Fibroblast of the aortic adventitia (primary cell): Measurements from ENCODE around the gene DYRK2. TPM values are rescaled to one million over a fixed set of nuclear protein-coding genes. Genes with fewer than 3 reads are reported as not detected.

ENCODE experiments used
- DNase-seq: peaks from one replicate; pipeline ENCODE4 v3.0.0-alpha.2; 2010; ENCODE audit warnings: low read depth
- H3K4me3 ChIP-seq: 2 replicates; pipeline ENCODE4 v1.5.1; 2011; ENCODE audit warnings: low read depth, mild to moderate bottlenecking, control low read depth, low read length, moderate library complexity
- total RNA-seq: library from RNA; depleted of rRNA; stranded (reverse); fragments of >200 nt; gene quantifications from 2 replicates; pipeline ENCODE4 v1.2.3, GENCODE V29; 2012; ENCODE audit warnings: low replicate concordance
- TF ChIP-seq, protein P1 (sequence below): IDR thresholded peaks from 2 replicates; pipeline ENCODE4 v1.5.1; 2011; ENCODE audit warnings: mild to moderate bottlenecking, low read length, control low read depth, inconsistent platforms; ENCODE audit not compliant: insufficient read depth

Gene DYRK2
- total RNA-seq, 1 donor, result 32.1 TPM

DNA sequence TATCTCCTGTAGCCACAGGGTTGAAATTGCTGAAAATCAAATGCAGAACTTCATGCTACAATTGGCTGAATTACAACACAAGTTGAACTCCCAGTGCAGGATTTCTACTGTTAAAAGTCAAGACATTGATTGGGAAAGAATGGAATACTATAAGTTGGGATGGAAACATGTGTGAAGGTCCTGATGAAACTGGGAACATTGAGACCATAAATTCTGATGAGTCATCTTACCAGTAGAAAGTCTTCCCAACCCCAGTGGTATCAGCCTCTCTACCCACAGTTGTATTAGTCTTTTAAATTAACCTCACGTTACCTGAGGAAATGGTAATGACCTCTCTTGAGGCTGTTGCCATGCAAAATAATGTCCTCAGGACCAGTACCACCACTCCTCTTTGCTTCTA lies 27.4 kb upstream of the DYRK2 start:
- H3K4me3 ChIP-seq, result no peak overlapping the region
- DNase-seq, result no peak
- TF ChIP-seq, protein P1, sequence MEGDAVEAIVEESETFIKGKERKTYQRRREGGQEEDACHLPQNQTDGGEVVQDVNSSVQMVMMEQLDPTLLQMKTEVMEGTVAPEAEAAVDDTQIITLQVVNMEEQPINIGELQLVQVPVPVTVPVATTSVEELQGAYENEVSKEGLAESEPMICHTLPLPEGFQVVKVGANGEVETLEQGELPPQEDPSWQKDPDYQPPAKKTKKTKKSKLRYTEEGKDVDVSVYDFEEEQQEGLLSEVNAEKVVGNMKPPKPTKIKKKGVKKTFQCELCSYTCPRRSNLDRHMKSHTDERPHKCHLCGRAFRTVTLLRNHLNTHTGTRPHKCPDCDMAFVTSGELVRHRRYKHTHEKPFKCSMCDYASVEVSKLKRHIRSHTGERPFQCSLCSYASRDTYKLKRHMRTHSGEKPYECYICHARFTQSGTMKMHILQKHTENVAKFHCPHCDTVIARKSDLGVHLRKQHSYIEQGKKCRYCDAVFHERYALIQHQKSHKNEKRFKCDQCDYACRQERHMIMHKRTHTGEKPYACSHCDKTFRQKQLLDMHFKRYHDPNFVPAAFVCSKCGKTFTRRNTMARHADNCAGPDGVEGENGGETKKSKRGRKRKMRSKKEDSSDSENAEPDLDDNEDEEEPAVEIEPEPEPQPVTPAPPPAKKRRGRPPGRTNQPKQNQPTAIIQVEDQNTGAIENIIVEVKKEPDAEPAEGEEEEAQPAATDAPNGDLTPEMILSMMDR, result no peak

DNA sequence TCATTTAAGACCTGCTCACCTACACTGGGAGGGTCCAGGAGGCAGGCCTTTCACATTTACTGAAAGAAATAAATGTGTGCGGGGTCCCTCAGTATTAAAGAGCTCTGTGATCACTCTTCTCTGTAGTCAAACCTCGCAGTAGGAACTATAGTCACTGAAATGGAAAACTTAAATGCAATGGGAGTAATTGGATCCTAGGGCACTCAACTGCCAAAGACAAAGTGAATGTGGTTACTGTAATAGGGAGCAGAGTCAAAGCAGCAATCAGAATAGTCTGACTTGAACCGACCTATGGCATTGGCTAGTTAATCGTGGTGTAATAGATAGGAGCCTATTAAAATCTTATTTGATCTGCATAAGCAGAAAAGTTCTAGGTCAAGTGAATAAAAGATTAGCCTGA lies 26.6 kb upstream of the DYRK2 start:
- H3K4me3 ChIP-seq, result no peak overlapping the region
- DNase-seq, result no peak
- TF ChIP-seq, protein P1, result no peak

DNA sequence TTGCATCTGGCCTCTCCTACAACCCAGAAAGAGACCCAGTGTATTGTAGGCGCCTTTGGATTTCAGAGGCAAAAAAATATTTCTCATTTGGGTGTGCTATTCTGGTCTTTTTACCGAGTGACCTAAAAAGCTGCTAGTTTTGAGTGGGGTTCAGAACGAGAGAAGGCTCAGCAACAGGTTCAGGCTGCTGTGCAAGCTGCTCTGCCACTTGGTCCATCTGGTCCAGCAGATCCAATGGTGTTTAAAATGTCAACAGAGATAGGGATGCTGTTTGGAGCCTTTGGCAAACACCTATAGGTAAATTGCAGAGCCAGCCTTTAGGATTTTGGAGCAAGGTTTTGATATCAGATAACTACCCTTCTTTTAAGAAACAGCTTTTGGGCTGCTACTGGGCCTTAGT lies 25.3 kb upstream of the DYRK2 start:
- no peak for DNase-seq
- TF ChIP-seq, protein P1, result no peak
- no peak overlapping the region for H3K4me3 ChIP-seq

DNA sequence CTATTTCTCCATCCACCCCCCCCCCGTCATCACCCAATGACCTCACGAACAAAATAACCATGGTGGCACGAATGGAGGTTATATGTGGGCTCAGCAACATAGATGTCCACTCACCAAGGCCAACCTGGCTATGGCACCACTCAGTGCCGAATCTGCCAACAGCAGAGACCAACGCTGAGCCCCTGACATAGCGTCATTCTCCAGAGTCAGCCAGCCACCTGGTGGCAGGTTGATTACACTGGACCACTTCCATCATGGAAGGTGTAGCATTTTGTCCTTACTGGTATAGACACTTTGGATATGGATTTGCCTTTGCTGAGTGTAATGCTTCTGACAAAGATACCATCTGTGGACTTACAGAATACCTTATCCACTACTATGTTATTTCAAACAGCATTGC lies 24.2 kb upstream of the DYRK2 start:
- TF ChIP-seq, protein P1, result no peak
- H3K4me3 ChIP-seq, result no peak overlapping the region
- no peak for DNase-seq

DNA sequence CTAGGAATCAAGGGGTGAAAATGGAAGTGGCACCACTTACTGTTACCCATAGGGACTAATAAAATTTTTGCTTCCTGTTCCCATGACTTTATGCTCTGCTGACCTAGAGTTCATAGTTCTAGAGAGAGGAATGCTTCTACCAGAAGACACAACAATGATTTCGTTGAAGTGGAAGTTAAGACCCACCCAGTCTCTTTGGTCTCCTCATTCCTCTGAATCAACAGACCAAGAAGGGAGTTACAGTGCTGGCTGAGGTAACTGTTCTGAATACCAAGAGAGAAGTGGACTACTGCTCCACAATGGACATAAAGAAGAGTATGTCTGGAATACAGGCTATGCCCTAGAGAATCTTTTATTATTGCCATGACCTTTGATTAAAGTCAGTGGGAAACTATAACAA lies 23.5 kb upstream of the DYRK2 start:
- no peak overlapping the region for H3K4me3 ChIP-seq

DNA sequence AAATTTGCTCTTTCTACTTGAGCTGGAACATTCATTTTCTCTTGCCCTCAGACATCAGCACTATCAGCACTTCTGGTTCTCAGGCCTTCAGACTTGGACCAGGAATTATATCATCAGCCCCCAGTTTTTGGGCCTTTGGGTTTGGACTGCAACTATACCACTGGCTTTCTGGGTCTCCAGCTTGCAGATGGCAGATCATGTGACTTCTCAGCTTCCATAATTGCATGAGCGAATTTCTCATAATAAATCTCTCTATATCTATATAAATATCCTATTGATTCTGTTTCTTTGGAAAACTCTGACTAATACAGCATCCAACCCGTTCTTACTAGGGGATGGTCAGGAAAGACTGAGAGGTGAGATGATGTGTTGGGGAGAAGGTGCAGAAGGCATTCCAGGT lies 22.4 kb upstream of the DYRK2 start:
- TF ChIP-seq, protein P1, result no peak
- DNase-seq, result no peak
- no peak overlapping the region for H3K4me3 ChIP-seq

More for the DNA sequence above, 23.5 kb upstream of the DYRK2 start:
- TF ChIP-seq, protein P1, result no peak
- DNase-seq, result no peak

DNA sequence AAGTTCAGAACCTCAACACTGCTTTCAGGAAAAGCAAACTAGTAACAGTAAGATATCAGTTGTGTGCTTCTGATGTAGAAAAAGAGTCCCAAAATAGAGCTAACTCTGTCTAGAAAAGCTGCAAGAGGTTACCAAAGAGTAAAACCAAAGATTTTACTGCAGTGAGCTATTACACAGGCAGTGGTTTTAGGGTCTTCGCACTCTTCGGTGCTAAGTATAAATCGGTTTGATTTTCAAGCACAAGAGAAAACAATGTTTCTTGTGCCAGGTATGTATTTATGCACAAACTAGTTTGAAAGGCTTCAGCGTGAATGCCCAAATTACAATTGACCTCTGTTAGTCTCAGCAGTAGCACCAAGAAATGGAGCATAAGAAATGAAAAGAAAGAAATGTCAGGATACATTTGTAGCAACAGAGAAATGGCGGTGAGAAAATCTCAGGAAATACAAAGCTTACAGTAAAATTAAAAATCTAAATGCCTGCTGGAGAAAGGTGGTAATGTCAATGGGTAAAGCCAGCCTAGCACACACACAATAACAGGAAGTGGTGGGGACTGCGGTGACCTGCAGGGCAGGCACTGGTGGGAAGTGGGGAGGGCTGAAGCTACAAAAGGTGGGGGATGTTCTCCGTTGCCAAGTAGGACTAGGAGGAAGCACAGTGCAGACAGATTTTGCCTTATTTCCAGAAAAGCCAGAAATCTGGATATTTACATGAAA lies 18.0 kb upstream of the DYRK2 start:
- TF ChIP-seq, protein P1, result no peak
- no peak for DNase-seq
- H3K4me3 ChIP-seq, result no peak overlapping the region
